HG02610 (cell line): ENCODE measurements around the gene HEATR9.
A peak's percentile ranks its signal among the peaks of the same experiment; 100 is the strongest.

Experiments used
- ATAC-seq: cut with Tn5 transposase; IDR thresholded peaks from one replicate; pipeline ENCODE4 v1.9.1; 2021; ENCODE audit warnings: mild to moderate bottlenecking, moderate library complexity; ENCODE audit not compliant: unreplicated experiment

Gene HEATR9

GRCh38 chr17:35894206-35894605 lies 25.5 kb upstream of the HEATR9 start:
- no peak for ATAC-seq

- no peak for ATAC-seq
These were observed 25.1 kb upstream of the HEATR9 start for GRCh38 chr17:35893751-35894150.

- ATAC-seq, result no peak
These were observed 23.7 kb upstream of the HEATR9 start for GRCh38 chr17:35892091-35893035.

- no peak for ATAC-seq
These were observed 22.6 kb upstream of the HEATR9 start for GRCh38 chr17:35891269-35891668.

GRCh38 chr17:35890774-35891155 lies 22.1 kb upstream of the HEATR9 start:
- no peak for ATAC-seq

GRCh38 chr17:35889818-35890773 lies 21.4 kb upstream of the HEATR9 start:
- no peak for ATAC-seq

GRCh38 chr17:35889241-35889640 lies 20.6 kb upstream of the HEATR9 start:
- no peak for ATAC-seq

- peak; percentile 82 for ATAC-seq
These were observed 11.3 kb upstream of the HEATR9 start, which contains the start of gene CCL5 for GRCh38 chr17:35879773-35880654. CCL5 (minus strand) TSS chr17:35880360.

- ATAC-seq, result no peak
These were observed 9.7 kb upstream of the HEATR9 start for GRCh38 chr17:35878361-35878760.

- ATAC-seq, result no peak
These were observed 8.8 kb upstream of the HEATR9 start for GRCh38 chr17:35877345-35878029.

- no peak for ATAC-seq
These were observed 7.8 kb upstream of the HEATR9 start for GRCh38 chr17:35876534-35876933.

- ATAC-seq, result no peak
These were observed 7.1 kb upstream of the HEATR9 start for GRCh38 chr17:35875800-35876139.

- no peak for ATAC-seq
These were observed 6.5 kb upstream of the HEATR9 start for GRCh38 chr17:35875072-35875799.

- ATAC-seq, result no peak
These were observed 3.7 kb upstream of the HEATR9 start for GRCh38 chr17:35872196-35872980.

GRCh38 chr17:35870906-35871819 lies 2.5 kb upstream of the HEATR9 start:
- ATAC-seq, result no peak

GRCh38 chr17:35867574-35867973 lies 1.1 kb downstream of the HEATR9 start:
- no peak for ATAC-seq

- no peak for ATAC-seq
These were observed 2.2 kb downstream of the HEATR9 start for GRCh38 chr17:35866341-35866950.
